GM12865 (cell line): Measurements from ENCODE around the gene ST6GAL2.

Experiments used
- DNase-seq: peaks from one replicate; pipeline ENCODE4 v3.0.0; 2010; ENCODE audit warnings: low read depth
- H3K4me3 ChIP-seq: 2 replicates; pipeline ENCODE4 v1.5.1; 2011; ENCODE audit warnings: mild to moderate bottlenecking, low read depth, low read length, control low read depth
- TF ChIP-seq, protein P1 (sequence below): IDR thresholded peaks from 2 replicates; pipeline ENCODE4 v1.5.1; 2011; ENCODE audit warnings: low read length, control low read depth, low read depth, inconsistent platforms; ENCODE audit not compliant: insufficient read depth; ENCODE audit errors: missing control alignments

The ST6GAL2 gene

DNA sequence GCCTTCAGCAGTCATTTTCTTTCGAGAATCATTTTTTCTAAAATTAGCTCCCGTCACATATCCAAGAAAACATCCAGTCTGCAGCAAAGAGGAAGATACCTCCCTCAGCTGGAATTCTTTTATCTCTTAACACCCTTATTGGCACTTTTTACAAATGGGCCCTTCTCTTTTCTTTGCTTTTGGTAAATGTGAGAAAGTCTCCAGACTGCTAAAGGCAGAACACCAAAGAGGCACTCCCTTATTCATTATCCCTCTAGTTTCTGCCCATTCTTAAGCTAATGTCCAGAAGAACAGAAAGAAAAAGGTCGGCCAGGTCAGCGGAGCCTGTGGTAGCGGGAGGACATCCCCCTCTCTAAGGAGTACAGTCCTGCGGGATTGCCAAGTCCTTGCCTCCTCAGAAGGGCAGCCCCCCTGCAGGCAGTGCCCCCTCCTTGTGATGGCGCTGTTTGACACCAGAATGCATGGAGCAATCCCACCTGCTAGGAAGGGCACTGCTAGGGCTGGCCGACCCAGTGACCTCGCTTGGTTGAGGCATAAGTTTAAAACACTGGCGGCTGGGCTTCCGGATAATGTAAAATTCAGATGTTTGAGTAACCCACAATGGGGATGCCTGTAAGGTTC is 34.0 kb downstream of the ST6GAL2 start:
- TF ChIP-seq, protein P1, sequence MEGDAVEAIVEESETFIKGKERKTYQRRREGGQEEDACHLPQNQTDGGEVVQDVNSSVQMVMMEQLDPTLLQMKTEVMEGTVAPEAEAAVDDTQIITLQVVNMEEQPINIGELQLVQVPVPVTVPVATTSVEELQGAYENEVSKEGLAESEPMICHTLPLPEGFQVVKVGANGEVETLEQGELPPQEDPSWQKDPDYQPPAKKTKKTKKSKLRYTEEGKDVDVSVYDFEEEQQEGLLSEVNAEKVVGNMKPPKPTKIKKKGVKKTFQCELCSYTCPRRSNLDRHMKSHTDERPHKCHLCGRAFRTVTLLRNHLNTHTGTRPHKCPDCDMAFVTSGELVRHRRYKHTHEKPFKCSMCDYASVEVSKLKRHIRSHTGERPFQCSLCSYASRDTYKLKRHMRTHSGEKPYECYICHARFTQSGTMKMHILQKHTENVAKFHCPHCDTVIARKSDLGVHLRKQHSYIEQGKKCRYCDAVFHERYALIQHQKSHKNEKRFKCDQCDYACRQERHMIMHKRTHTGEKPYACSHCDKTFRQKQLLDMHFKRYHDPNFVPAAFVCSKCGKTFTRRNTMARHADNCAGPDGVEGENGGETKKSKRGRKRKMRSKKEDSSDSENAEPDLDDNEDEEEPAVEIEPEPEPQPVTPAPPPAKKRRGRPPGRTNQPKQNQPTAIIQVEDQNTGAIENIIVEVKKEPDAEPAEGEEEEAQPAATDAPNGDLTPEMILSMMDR, result no peak
- no peak overlapping the region for H3K4me3 ChIP-seq
- no peak for DNase-seq

DNA sequence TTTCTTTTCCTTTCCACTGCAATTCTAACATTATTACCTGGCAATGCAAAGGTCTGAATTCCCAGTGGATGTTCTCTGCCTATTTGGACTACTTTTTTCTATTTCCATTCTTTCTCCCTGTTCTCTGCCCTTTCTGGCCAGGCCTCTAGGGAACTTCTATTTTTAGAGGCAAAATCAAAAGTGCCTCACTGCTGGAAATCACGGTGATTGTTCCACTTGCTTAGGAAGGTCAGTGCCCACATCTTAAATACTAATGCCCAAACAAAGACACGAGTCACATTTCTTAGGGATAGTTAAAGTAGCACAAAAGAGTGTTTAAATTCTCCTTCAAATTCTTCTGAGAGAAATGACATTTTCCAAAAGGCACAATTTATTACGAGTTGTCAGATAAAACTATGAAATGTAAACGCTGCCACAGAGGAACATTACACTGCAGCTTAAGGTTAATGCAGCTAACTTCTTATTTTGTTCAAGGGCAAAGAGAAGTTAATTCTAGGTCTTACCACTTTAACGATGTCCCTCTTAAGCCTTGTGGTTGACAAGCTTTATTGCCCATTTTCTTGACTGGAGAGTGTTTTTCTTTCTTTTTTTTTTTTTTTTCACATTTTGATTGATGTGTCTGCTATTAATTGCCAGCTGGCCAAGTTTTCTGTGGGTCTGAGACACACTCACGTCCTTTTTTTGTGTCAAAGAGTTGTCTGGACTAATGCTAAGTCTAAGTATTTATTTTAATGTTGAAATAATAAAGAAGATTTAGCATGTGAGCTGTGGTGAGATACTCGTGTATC is 34.7 kb downstream of the ST6GAL2 start:
- no peak overlapping the region for H3K4me3 ChIP-seq
- TF ChIP-seq, protein P1, result no peak
- no peak for DNase-seq

- TF ChIP-seq, protein P1, result no peak
- DNase-seq, result no peak
- H3K4me3 ChIP-seq, result no peak overlapping the region
These were observed 36.7 kb downstream of the ST6GAL2 start for GRCh38 chr2:106849253-106849652.

GRCh38 chr2:106847366-106847765 is 38.6 kb downstream of the ST6GAL2 start:
- TF ChIP-seq, protein P1, result no peak
- H3K4me3 ChIP-seq, result no peak overlapping the region
- no peak for DNase-seq

- TF ChIP-seq, protein P1, result no peak
- H3K4me3 ChIP-seq, result no peak overlapping the region
- no peak for DNase-seq
These were observed 40.3 kb downstream of the ST6GAL2 start for GRCh38 chr2:106845716-106846115.

GRCh38 chr2:106843910-106844250 is 42.1 kb downstream of the ST6GAL2 start:
- no peak for DNase-seq
- TF ChIP-seq, protein P1, result no peak
- no peak overlapping the region for H3K4me3 ChIP-seq
